Measurements from ENCODE around the gene CAPZB. TPM values are rescaled to one million over a fixed set of nuclear protein-coding genes. Genes with fewer than 3 reads are reported as not detected.

CAPZB gene
- polyA plus RNA-seq, 1 experiment, result 276 TPM

DNA sequence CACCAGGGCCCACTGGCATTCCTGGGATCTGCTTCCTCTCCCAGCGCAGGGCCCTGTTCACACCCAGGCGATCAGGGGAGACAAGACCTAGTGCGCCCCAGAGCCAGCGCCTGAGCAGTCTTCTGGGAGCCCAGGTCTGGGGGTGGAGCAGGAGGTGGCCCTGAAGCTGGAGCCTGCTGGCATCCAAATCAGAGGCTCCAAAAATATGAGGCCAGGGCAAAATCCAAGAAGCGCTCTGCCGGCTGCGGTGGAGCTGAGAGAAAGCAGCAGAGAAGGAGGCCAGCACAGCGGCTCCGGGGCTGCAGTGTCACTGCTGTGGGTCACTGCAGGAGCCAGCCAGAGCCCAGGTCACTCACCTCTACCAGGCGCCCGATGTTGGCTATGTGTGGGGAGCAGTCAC lies 140.5 kb downstream of the CAPZB start:
- Histone ChIP-seq H3K4me3 (ENCODE audit: low read depth, low read length) (no peak overlapping the region), H3K27me3 (ENCODE audit: control insufficient read depth, insufficient read depth, low read length) (no peaks in the 10 kb centered on the region), H3K36me3 (ENCODE audit: control insufficient read depth, insufficient read depth, low read length) (peaks cover 42% of the 10 kb centered on the region)
- TF ChIP-seq, protein P1, sequence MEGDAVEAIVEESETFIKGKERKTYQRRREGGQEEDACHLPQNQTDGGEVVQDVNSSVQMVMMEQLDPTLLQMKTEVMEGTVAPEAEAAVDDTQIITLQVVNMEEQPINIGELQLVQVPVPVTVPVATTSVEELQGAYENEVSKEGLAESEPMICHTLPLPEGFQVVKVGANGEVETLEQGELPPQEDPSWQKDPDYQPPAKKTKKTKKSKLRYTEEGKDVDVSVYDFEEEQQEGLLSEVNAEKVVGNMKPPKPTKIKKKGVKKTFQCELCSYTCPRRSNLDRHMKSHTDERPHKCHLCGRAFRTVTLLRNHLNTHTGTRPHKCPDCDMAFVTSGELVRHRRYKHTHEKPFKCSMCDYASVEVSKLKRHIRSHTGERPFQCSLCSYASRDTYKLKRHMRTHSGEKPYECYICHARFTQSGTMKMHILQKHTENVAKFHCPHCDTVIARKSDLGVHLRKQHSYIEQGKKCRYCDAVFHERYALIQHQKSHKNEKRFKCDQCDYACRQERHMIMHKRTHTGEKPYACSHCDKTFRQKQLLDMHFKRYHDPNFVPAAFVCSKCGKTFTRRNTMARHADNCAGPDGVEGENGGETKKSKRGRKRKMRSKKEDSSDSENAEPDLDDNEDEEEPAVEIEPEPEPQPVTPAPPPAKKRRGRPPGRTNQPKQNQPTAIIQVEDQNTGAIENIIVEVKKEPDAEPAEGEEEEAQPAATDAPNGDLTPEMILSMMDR (IDR thresholded peaks at IDR 0.05; ENCODE audit: insufficient read depth, low read depth, low read length), result no peak
- DNase-seq (ENCODE audit: low read depth), result no peak
- ChIA-PET POLR2A (no interaction called here), CTCF (interaction anchor here (0.7 to 4.7 kb wide), 17 partner anchors 9 to 360 kb away, joined by 3 to 22 read pairs (median 4); no protein-coding TSS in a partner anchor)

DNA sequence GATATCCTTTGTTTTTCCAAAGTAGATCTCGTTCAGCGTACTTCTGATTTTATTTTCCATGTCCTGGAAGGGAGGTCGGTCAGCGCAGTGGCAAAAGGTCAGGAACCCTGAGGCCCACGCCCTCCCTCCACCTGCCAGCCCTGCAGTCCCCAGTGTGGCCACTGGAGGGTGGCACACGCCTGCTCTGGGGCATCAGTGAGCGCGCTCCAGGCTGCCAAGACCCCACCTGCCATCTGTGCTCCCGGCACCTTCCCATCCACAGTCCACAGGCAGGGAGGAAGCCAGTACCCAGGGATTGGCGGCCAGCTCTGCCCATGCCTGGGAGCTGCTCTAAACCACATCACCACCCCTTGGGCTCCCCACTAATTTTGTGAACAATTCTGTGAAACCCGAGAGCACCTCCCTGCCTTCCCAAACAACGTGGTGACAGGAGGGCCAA lies 140.9 kb downstream of the CAPZB start:
- no peak overlapping the region for H3K4me3 ChIP-seq (ENCODE audit: low read depth, low read length)
- TF ChIP-seq, protein P1 (IDR thresholded peaks at IDR 0.05; ENCODE audit: insufficient read depth, low read depth, low read length), result peak; percentile 93
- H3K36me3 ChIP-seq (ENCODE audit: control insufficient read depth, insufficient read depth, low read length), result peaks cover 44% of the 10 kb centered on the region
- CTCF ChIA-PET, result interaction anchor here (0.6 to 4.7 kb wide), 23 partner anchors 10 to 361 kb away, joined by 3 to 22 read pairs (median 3); no protein-coding TSS in a partner anchor
- POLR2A ChIA-PET, result no interaction called here
- no peak for DNase-seq (ENCODE audit: low read depth)
- no peaks in the 10 kb centered on the region for H3K27me3 ChIP-seq (ENCODE audit: control insufficient read depth, insufficient read depth, low read length)

DNA sequence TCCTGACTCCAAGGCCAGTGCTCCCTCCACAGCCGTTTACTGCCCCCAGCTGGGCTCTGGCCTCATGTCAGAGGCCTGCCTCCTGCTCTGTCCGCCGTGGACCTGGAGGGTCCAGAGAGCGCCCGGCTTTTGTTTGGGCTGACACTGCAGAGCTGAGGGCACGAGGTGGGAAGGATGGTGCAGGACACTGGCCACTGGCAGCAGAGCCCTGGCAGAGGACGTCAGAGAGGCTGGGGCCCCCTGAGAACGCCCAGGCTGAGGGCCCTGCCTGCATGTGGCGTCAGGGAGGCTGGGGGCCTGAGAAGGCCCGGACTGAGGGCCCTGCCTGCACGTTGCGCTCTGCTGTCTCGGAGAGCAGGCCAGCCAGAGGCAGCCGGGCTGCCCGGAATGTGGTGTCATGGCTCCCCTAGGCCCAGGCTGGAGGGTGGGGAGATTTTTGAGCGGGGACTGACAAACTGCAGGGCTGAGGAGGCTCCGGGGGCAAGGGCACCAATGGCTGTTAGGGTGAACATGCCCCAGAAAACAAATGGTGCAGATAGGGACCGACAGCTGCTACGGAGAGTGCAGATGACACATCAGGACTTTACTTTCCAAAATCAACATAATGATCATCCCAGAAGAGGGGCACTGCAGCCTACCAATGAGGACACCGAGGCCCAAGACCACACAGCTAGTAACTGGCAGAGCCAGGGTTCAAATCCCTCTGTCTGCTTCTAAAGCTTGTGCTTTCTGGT lies 141.6 kb downstream of the CAPZB start:
- peaks cover 43% of the 10 kb centered on the region for H3K36me3 ChIP-seq (ENCODE audit: control insufficient read depth, insufficient read depth, low read length)
- no peak for DNase-seq (ENCODE audit: low read depth)
- ChIA-PET POLR2A (no interaction called here), CTCF (interaction anchor here (0.6 to 4.7 kb wide), 22 partner anchors 9 to 317 kb away, joined by 3 to 22 read pairs (median 4); no protein-coding TSS in a partner anchor)
- no peak overlapping the region for H3K4me3 ChIP-seq (ENCODE audit: low read depth, low read length)
- H3K27me3 ChIP-seq (ENCODE audit: control insufficient read depth, insufficient read depth, low read length), result no peaks in the 10 kb centered on the region
- TF ChIP-seq, protein P1 (IDR thresholded peaks at IDR 0.05; ENCODE audit: insufficient read depth, low read depth, low read length), result no peak

DNA sequence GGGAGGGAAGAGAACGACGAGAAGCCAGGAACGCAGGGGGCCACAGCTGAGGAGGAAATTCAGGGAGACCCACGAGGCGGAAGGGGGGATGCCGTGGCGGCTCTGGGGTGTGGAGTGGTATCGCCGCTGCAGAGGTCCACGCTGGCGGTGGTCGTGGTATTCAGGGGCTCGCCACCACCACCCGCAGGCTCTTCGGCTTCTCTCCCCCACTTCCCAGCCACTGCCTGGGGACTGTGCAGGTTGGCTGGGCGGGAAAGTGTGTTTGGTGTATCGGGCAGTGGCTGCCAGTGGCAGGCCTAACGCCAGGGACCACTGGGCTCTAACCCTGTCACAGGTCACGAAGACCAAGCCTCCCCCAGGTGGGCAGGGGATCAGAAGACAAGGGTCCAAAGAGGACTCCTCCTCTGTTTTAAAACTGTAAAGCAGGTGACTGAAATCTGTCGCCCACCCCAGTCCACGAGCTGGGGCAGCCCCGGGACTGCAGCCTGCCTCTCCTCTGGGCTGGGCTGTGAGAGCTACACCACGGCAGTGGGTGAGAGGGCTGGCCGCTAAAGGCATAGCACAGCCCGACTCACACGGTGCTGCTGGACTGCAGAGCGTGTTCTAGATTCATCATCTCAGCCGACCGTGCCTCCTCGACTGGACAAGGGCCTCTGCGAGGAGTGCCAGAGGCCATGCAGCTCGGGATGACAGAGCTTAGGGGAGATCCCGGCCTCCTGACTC lies 142.3 kb downstream of the CAPZB start:
- Histone ChIP-seq H3K4me3 (ENCODE audit: low read depth, low read length) (no peak overlapping the region), H3K27me3 (ENCODE audit: control insufficient read depth, insufficient read depth, low read length) (no peaks in the 10 kb centered on the region), H3K36me3 (ENCODE audit: control insufficient read depth, insufficient read depth, low read length) (peaks cover 43% of the 10 kb centered on the region)
- TF ChIP-seq, protein P1 (IDR thresholded peaks at IDR 0.05; ENCODE audit: insufficient read depth, low read depth, low read length), result no peak
- POLR2A ChIA-PET, result no interaction called here
- CTCF ChIA-PET, result interaction anchor here (0.7 to 4.7 kb wide), 11 partner anchors 10 to 308 kb away, joined by 3 to 22 read pairs (median 4); no protein-coding TSS in a partner anchor
- DNase-seq (ENCODE audit: low read depth), result no peak
